Sigmoid colon (tissue), 7 donors: ENCODE results near the gene GUK1. TPM values are rescaled to one million over a fixed set of nuclear protein-coding genes. Genes with fewer than 3 reads are reported as not detected.
A peak's percentile ranks its signal among the peaks of the same experiment; 100 is the strongest.

Experiments used
- DNase-seq: peaks from one replicate; pipeline ENCODE4 v3.0.0-alpha.2; 2019
- H3K27ac ChIP-seq, 4 donors: fragments of 200-600 bp; sonication (generic); one replicate each; pipeline ENCODE4 v1.5.1; 2016 to 2019; ENCODE audit warnings: mild to moderate bottlenecking in 1 of 4
- H3K27me3 ChIP-seq, 3 donors: fragments of 200-600 bp; sonication (generic); one replicate each; pipeline ENCODE4 v1.5.1; 2019; ENCODE audit warnings: mild to moderate bottlenecking in 1 of 3
- H3K36me3 ChIP-seq, 4 donors: fragments of 200-600 bp; sonication (generic); one replicate each; pipeline ENCODE4 v1.5.1; 2016 to 2019
- H3K4me1 ChIP-seq, 4 donors: fragments of 200-600 bp; sonication (generic); one replicate each; pipeline ENCODE4 v1.5.1; 2017 to 2019
- H3K4me3 ChIP-seq, 4 donors: fragments of 200-600 bp; sonication (generic); one replicate each; pipeline ENCODE4 v1.5.1; 2017 to 2019; ENCODE audit warnings: mild to moderate bottlenecking in 2 of 4, moderate library complexity in 1 of 4
- H3K9me3 ChIP-seq, 4 donors: fragments of 200-600 bp in 3 of 4; sonication (generic) in 3 of 4; one replicate each; pipeline versions ENCODE4 v1.5.1 to v1.6.1; 2013 to 2019
- EP300 ChIP-seq, 4 donors: sonication (generic); formaldehyde crosslinking; IDR thresholded peaks; one replicate each; pipeline ENCODE4 v1.6.1; 2017; ENCODE audit warnings: antibody characterized with exemption in 4 of 4
- POLR2A ChIP-seq, 2 donors: fragments of 450-650 bp; IDR thresholded peaks; one replicate each; pipeline ENCODE4 v1.6.1; 2016; ENCODE audit warnings: antibody characterized with exemption in 2 of 2, mild to moderate bottlenecking in 2 of 2, moderate library complexity in 2 of 2
- POLR2AphosphoS5 ChIP-seq, 4 donors: sonication (generic); formaldehyde crosslinking; IDR thresholded peaks; one replicate each; pipeline ENCODE4 v1.6.1; 2017; ENCODE audit warnings: antibody characterized with exemption in 4 of 4
- WGBS, 2 donors: extraction: QIAGEN DNeasy Blood & Tissue Kit; methylation state at CpG; one replicate each; pipeline ENCODE4 v1.1.7; 2013; 5-methylcytosine and 5-hydroxymethylcytosine counted together
- intact Hi-C: fragments of 100-400 bp; cut with DNase I; formaldehyde crosslinking; loops from one replicate; pipeline ENCODE4 v1.15.1; 2023
- polyA plus RNA-seq, 3 donors: library from polyadenylated mRNA; stranded (reverse); fragments of 200-250 nt; gene quantifications; one replicate each; pipeline ENCODE4 v1.2.3, GENCODE V29; 2013
- total RNA-seq, 4 donors: library from RNA; depleted of rRNA; stranded (reverse); fragments of >200 nt; gene quantifications; one replicate each; pipeline ENCODE4 v1.1.0, GENCODE V29; 2016
- TF ChIP-seq, protein P1 (sequence below), 4 experiments: fragments of 450-650 bp in 3 of 4; fragments of 200-600 bp in 1 of 4; IDR thresholded peaks; one replicate each; pipeline ENCODE4 v1.5.1; 2016 to 2019; ENCODE audit warnings: antibody characterized with exemption in 4 of 4, mild to moderate bottlenecking in 3 of 4, moderate library complexity in 2 of 4
- donor health status: healthy with polysubstance abuse.
- donor health status: Bipolar disorder and iron deficiency.
- donor health status: healthy.

The GUK1 gene
- total and polyA plus RNA-seq, 7 donors, result 225 to 668 (median 366) TPM

DNA sequence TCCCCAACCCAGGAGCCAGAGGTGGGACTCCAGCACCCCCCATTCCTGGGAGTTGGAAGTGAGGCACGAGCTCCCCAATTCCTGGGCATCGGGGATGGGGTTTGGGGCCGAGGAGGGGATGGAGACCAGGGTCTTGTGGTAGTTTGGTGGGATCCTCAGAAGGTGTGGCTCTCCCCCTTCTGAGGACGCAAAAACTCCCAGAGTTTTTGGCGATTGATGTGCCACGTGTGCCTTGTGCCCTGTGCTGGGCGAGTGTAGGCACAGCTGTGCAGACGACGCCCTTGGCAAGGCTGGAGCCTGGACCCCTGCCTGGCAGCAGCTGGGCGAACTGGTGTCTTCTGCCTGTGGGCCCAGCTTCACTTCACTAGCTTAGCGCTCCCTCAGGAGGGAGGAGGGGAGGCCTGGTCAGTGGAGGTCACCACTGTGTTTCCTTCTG is 2.6 kb downstream of the GUK1 start:
- intact Hi-C loops, result no loop called here
- Histone ChIP-seq H3K36me3 (peaks cover 0 to 25% (median 10%) of the 10 kb centered on the region in 4 donors), H3K27me3 (no peaks in the 10 kb centered on the region), H3K4me3 (no peak overlapping the region), H3K9me3 (no peaks in the 10 kb centered on the region), H3K4me1 (peaks cover 0 to 39% (median 38%) of the 10 kb centered on the region in 4 donors), H3K27ac (peak overlapping the region in 3 of 4 donors; percentile 96 to 99 (median 96))
- no peak for TF ChIP-seq POLR2A (IDR thresholded peaks at IDR 0.05)
- no peak for TF ChIP-seq EP300 (IDR thresholded peaks at IDR 0.05)
- TF ChIP-seq, protein P1, sequence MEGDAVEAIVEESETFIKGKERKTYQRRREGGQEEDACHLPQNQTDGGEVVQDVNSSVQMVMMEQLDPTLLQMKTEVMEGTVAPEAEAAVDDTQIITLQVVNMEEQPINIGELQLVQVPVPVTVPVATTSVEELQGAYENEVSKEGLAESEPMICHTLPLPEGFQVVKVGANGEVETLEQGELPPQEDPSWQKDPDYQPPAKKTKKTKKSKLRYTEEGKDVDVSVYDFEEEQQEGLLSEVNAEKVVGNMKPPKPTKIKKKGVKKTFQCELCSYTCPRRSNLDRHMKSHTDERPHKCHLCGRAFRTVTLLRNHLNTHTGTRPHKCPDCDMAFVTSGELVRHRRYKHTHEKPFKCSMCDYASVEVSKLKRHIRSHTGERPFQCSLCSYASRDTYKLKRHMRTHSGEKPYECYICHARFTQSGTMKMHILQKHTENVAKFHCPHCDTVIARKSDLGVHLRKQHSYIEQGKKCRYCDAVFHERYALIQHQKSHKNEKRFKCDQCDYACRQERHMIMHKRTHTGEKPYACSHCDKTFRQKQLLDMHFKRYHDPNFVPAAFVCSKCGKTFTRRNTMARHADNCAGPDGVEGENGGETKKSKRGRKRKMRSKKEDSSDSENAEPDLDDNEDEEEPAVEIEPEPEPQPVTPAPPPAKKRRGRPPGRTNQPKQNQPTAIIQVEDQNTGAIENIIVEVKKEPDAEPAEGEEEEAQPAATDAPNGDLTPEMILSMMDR (IDR thresholded peaks at IDR 0.05), result no peak
- TF ChIP-seq POLR2AphosphoS5 (IDR thresholded peaks at IDR 0.05), result no peak
- 75 to 77% methylated on average over 11 of the region's 11 CpGs for WGBS, 2 donors
- DNase-seq, result no peak

DNA sequence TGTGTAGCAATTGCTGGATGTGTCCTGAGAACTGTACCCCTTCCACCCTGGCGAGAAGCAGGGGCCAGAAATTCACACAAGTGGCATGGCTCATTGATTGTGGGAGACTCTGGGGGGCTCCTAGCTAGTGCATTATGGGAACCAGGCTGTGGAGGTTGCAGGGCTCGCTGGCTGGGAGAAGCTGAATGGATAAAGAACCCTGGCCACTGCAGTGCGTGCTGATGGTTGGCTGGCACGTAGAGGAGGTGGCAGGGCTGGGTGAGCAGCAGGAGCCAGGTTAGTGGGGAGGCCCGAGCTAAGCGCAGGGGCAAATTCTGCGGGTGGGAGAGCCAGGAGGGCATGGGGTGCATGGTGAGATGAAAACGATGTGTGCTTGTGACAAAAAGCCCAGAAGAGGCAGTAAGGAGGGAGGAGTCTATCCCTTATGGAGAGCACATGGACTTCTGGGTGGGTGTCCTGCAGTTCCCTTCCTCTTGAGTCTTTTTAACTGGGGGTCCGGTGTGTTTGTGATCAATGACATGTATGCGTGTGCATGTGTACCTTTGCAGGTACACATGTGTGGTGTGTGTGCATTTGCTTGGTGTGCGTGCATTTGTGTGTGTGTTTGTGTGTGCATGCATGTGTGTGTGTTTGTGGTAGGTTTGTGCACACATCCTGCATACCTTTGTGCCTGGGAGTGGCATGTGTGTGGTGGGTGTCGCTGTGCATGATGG is 3.6 kb downstream of the GUK1 start:
- Histone ChIP-seq H3K4me1 (peaks cover 0 to 44% (median 39%) of the 10 kb centered on the region in 4 donors), H3K27ac (no peak overlapping the region), H3K36me3 (peaks cover 0 to 34% (median 13%) of the 10 kb centered on the region in 4 donors), H3K9me3 (no peaks in the 10 kb centered on the region), H3K4me3 (no peak overlapping the region), H3K27me3 (no peaks in the 10 kb centered on the region)
- 92% methylated on average over 12 of the region's 12 CpGs for WGBS, 2 donors
- intact Hi-C loops, result no loop called here
- DNase-seq, result peak; percentile 61
- TF ChIP-seq EP300 (IDR thresholded peaks at IDR 0.05) (no peak), POLR2AphosphoS5 (IDR thresholded peaks at IDR 0.05) (no peak), POLR2A (IDR thresholded peaks at IDR 0.05) (no peak)
- TF ChIP-seq, protein P1 (IDR thresholded peaks at IDR 0.05), result no peak

DNA sequence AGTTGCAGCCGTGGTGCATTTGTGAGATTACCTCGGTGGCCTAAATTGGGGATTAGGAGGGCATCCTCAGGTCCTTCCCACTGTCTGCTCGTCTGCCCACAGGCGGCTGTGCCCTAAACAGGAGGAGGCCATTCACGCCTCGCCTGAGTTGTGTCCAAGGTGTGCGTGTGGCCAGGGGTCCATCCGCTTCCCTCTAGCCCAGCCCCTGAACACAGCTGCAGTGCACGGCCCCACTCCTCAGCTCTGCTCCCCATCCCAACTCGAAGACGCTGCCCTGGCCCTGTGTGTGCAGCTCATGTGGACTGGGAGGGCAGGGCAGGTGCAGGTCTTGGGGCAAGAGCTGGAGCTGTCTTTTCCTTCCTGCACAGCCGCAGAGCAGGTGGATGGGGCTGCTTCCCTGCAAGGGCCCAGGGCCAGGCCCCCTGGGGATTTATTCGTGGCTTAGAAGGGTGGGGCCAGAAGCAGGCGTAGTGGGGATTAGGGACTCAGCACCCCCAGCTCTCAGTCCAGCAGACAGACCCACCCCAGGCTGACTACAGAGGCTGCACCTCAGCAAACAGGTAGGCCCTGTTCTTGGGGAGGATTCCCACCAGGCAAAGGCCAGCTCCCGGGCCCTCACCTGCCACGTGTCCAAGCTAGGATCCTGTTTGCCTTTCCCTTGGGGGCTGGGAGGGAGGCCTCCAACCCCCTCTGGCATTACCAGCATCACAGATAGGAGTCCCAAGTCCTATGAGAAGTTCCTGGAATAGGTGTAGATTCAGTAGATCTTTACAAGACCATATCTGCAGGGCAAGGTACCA is 4.3 kb downstream of the GUK1 start:
- WGBS, 2 donors, result 74 to 87% methylated on average over 16 of the region's 16 CpGs
- H3K4me3 ChIP-seq, result no peak overlapping the region
- no peaks in the 10 kb centered on the region for H3K27me3 ChIP-seq
- DNase-seq, result peak; percentile 65
- intact Hi-C loops, result no loop called here
- peaks cover 0 to 52% (median 45%) of the 10 kb centered on the region in 4 donors for H3K4me1 ChIP-seq
- H3K9me3 ChIP-seq, result no peaks in the 10 kb centered on the region
- TF ChIP-seq POLR2A (IDR thresholded peaks at IDR 0.05) (no peak), EP300 (IDR thresholded peaks at IDR 0.05) (no peak)
- TF ChIP-seq, protein P1 (IDR thresholded peaks at IDR 0.05), result no peak
- peaks cover 0 to 37% (median 13%) of the 10 kb centered on the region in 4 donors for H3K36me3 ChIP-seq
- H3K27ac ChIP-seq, result no peak overlapping the region

DNA sequence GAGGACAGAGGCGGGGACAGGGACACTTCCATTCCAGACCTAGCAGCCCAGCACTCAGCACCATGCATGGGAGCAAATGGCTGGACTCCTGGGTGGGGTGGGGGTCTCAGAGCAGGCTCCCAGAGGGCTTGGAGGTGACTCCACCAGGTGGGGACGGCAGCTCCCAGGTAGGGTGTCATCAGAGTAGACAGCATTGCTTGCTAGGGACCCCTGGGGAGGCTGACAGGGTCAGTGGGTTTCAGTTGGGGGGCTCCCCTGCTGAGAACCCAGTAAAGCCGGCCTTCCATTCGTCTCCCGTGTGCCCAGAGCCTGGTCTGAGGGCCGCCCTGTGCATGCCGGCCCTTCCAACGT is 4.9 kb downstream of the GUK1 start:
- no peak for DNase-seq
- intact Hi-C loops, result no loop called here
- WGBS, 2 donors, result 92 to 93% methylated on average over 8 of the region's 8 CpGs
- no peak overlapping the region for H3K27ac ChIP-seq
- peaks cover 0 to 37% (median 13%) of the 10 kb centered on the region in 4 donors for H3K36me3 ChIP-seq
- peaks cover 0 to 58% (median 50%) of the 10 kb centered on the region in 4 donors for H3K4me1 ChIP-seq
- no peaks in the 10 kb centered on the region for H3K9me3 ChIP-seq
- TF ChIP-seq EP300 (IDR thresholded peaks at IDR 0.05) (no peak), POLR2A (IDR thresholded peaks at IDR 0.05) (no peak), POLR2AphosphoS5 (IDR thresholded peaks at IDR 0.05) (no peak)
- TF ChIP-seq, protein P1 (IDR thresholded peaks at IDR 0.05), result no peak
- H3K27me3 ChIP-seq, result no peaks in the 10 kb centered on the region
- H3K4me3 ChIP-seq, result no peak overlapping the region
